ENCODE results near the gene RPS14. TPM values are rescaled to one million over a fixed set of nuclear protein-coding genes. Genes with fewer than 3 reads are reported as not detected.
A peak's percentile ranks its signal among the peaks of the same experiment; 100 is the strongest.

Gene RPS14
- polyA plus RNA-seq, 1 donor (not counting 4 experiments of a cell fraction or from before 2014, with no cell fraction given): 3,540 TPM

DNA sequence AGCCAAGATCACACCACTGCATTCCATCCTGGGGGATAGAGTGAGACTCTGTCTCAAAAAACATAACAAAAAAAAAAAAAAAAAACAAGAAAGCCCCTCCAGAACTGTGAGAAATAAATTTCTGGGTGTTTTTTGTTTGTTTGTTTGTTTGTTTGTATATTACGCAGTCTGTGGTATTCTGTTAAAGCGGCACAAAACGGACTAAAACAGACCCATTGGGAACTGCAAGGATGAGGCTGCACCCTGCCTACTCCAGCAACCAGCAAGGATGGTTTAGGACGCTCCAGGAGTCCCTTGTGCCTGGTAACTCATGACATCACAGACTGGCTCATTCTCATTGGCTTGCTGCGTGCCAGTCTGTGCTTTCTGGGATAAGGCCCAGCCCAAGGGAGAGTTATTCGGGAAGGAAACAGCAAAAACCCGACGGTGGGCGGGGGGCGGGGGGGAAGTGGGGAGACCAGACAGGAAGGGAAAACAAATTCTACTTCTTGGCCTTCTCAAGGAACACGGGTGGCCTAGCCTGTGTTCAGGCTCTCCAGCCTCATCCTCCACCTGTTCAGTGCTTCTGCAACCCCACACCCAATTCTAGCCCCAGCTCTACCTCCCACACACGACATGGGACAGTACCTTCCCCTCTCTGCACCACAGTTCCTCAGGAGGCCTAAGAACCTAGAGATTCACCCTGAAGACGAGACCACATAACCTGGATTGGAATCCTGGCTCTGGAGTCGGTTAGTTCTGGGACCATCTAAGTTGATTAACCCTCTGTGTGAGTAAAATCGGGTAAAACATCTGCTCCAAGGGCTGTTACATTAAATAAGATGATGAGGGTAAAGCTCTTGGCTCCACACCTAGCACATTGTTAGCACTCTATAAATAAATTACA is 39.7 kb downstream of the RPS14 start:
- no peaks in the 10 kb centered on the region for H3K36me3 ChIP-seq (ENCODE audit: control insufficient read depth in 2 of 2, extremely low read depth in 1 of 2, insufficient read depth in 2 of 2, low read length in 2 of 2)
- TF ChIP-seq CTCF (optimal IDR thresholded peaks at IDR 0.05 in 1 of 3, IDR thresholded peaks at IDR 0.05 in 1 of 3, conservative IDR thresholded peaks at IDR 0.05 in 1 of 3; ENCODE audit: extremely low read depth in 1 of 3, insufficient read depth in 2 of 3, low read length in 3 of 3): no peak
- TF ChIP-seq EZH2 (IDR thresholded peaks at IDR 0.05; ENCODE audit: low read length): no peak
- no peaks in the 10 kb centered on the region for H3K9me1 ChIP-seq (ENCODE audit: control insufficient read depth, extremely low read depth, insufficient read depth, low read length)
- peak; percentile 96 for FAIRE-seq
- peak; percentile 25 for DNase-seq (ENCODE audit: low read depth, low spot score)
- no peaks in the 10 kb centered on the region for H4K20me1 ChIP-seq (ENCODE audit: control insufficient read depth, extremely low read depth, insufficient read depth, low read length)
- H3K79me2 ChIP-seq (ENCODE audit: control insufficient read depth, insufficient read depth, low read length): no peaks in the 10 kb centered on the region
- H3K9me3 ChIP-seq (ENCODE audit: control insufficient read depth, low read depth, low read length): no peaks in the 10 kb centered on the region
- no peaks in the 10 kb centered on the region for H3K4me1 ChIP-seq (ENCODE audit: control insufficient read depth, extremely low read depth, insufficient read depth, low read length)
- dilution Hi-C loops (cut with MboI; ENCODE audit: extremely low pct_ligation_motif_present, low sequenced_read_pairs): no loop called here
- no peak overlapping the region for H3K9ac ChIP-seq (ENCODE audit: control insufficient read depth, extremely low read depth, insufficient read depth, low read length)
- no peak overlapping the region for H3K4me3 ChIP-seq (ENCODE audit: control insufficient read depth in 2 of 3, extremely low read depth in 1 of 3, insufficient read depth in 2 of 3, low read depth in 1 of 3, low read length in 3 of 3)
- H3K27ac ChIP-seq (ENCODE audit: control insufficient read depth, insufficient read depth, low read length): no peak overlapping the region
- H2AFZ ChIP-seq (ENCODE audit: control insufficient read depth, low read length): no peak overlapping the region
- H3K27me3 ChIP-seq (ENCODE audit: control insufficient read depth, extremely low read depth, insufficient read depth, low read length): no peaks in the 10 kb centered on the region
- H3K4me2 ChIP-seq (ENCODE audit: control insufficient read depth, extremely low read depth, insufficient read depth, low read depth, low read length): no peak overlapping the region

- Histone ChIP-seq H3K4me3 (ENCODE audit: control insufficient read depth in 2 of 3, extremely low read depth in 1 of 3, insufficient read depth in 2 of 3, low read depth in 1 of 3, low read length in 3 of 3) (no peak overlapping the region), H3K4me1 (ENCODE audit: control insufficient read depth, extremely low read depth, insufficient read depth, low read length) (no peaks in the 10 kb centered on the region), H3K27me3 (ENCODE audit: control insufficient read depth, extremely low read depth, insufficient read depth, low read length) (no peaks in the 10 kb centered on the region), H3K9ac (ENCODE audit: control insufficient read depth, extremely low read depth, insufficient read depth, low read length) (no peak overlapping the region), H3K9me1 (ENCODE audit: control insufficient read depth, extremely low read depth, insufficient read depth, low read length) (no peaks in the 10 kb centered on the region), H3K4me2 (ENCODE audit: control insufficient read depth, extremely low read depth, insufficient read depth, low read depth, low read length) (no peak overlapping the region), H3K36me3 (ENCODE audit: control insufficient read depth in 2 of 2, extremely low read depth in 1 of 2, insufficient read depth in 2 of 2, low read length in 2 of 2) (no peaks in the 10 kb centered on the region), H3K79me2 (ENCODE audit: control insufficient read depth, insufficient read depth, low read length) (no peaks in the 10 kb centered on the region), H4K20me1 (ENCODE audit: control insufficient read depth, extremely low read depth, insufficient read depth, low read length) (no peaks in the 10 kb centered on the region), H3K9me3 (ENCODE audit: control insufficient read depth, low read depth, low read length) (no peaks in the 10 kb centered on the region), H3K27ac (ENCODE audit: control insufficient read depth, insufficient read depth, low read length) (no peak overlapping the region), H2AFZ (ENCODE audit: control insufficient read depth, low read length) (no peak overlapping the region)
- no peak for DNase-seq (ENCODE audit: low read depth, low spot score)
- TF ChIP-seq CTCF (optimal IDR thresholded peaks at IDR 0.05 in 1 of 3, IDR thresholded peaks at IDR 0.05 in 1 of 3, conservative IDR thresholded peaks at IDR 0.05 in 1 of 3; ENCODE audit: extremely low read depth in 1 of 3, insufficient read depth in 2 of 3, low read length in 3 of 3): no peak
- no peak for TF ChIP-seq EZH2 (IDR thresholded peaks at IDR 0.05; ENCODE audit: low read length)
- dilution Hi-C loops (cut with MboI; ENCODE audit: extremely low pct_ligation_motif_present, low sequenced_read_pairs): no loop called here
- no peak for FAIRE-seq
These were observed 41.2 kb downstream of the RPS14 start for GRCh38 chr5:150408231-150408943.
